Measurements from ENCODE around the gene CALHM6.

CALHM6 gene

DNA sequence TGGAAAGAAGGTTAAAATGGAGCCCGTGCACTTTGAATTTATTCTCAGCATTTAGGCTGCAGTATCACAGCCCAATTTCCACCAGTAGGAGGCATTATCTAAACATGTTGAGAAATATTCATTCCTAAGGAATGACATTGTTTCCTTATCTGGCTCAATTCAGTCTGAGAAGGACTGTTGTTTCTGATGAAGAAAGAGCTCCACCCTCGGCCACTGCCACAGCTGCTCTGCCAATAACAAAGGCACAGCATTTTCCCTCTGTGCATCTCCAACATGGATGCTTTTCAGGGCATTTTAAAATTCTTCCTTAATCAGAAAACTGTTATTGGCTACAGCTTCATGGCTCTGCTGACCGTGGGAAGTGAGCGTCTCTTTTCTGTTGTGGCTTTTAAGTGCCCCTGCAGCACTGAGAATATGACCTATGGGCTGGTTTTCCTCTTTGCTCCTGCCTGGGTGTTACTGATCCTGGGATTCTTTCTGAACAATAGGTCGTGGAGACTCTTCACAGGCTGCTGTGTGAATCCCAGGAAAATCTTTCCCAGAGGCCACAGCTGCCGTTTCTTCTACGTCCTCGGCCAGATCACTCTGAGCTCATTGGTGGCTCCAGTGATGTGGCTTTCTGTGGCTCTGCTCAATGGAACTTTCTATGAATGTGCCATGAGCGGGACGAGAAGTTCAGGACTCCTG lies 50.4 kb downstream of the CALHM6 start, which contains the start of gene CALHM5:
Gene CALHM5, plus strand, starts transcription at position 216 of the 687 bp plus-strand sequence. Its CDS starts 58 bp downstream, at position 274.
- POLR2A ChIA-PET, result no interaction called here

DNA sequence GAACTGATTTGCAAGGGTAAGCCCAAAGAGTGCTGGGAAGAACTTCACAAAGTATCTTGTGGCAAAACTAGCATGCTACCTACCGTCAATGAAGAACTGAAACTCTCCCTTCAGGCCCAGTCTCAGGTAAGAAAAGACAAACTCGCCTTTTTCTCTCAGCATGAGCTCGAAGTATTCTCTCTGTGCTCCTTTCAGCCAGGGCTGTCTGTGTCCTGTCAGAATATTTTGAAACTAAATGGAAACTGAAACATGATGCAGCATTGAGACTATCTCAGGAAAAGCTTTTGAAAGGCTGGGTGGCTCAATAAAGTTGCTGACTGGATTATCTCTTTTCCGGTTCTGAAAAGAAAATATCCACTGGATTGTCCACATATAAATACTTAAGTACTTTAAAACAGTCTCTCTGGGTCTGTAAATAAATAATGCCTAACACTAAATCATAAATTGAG lies 51.0 kb downstream of the CALHM6 start:
- TF ChIP-seq, protein P1, sequence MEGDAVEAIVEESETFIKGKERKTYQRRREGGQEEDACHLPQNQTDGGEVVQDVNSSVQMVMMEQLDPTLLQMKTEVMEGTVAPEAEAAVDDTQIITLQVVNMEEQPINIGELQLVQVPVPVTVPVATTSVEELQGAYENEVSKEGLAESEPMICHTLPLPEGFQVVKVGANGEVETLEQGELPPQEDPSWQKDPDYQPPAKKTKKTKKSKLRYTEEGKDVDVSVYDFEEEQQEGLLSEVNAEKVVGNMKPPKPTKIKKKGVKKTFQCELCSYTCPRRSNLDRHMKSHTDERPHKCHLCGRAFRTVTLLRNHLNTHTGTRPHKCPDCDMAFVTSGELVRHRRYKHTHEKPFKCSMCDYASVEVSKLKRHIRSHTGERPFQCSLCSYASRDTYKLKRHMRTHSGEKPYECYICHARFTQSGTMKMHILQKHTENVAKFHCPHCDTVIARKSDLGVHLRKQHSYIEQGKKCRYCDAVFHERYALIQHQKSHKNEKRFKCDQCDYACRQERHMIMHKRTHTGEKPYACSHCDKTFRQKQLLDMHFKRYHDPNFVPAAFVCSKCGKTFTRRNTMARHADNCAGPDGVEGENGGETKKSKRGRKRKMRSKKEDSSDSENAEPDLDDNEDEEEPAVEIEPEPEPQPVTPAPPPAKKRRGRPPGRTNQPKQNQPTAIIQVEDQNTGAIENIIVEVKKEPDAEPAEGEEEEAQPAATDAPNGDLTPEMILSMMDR (IDR thresholded peaks at IDR 0.05; ENCODE audit: control extremely low read depth, extremely low read depth, low read depth, missing control alignments), result no peak
- ChIA-PET CTCF (interaction anchor here (0.8 to 2.5 kb wide), 5 partner anchors 9 to 43 kb away, joined by 3 to 9 read pairs (median 3); no protein-coding TSS in a partner anchor), POLR2A (no interaction called here)
- DNase-seq (ENCODE audit: extremely low spot score), result peak; percentile 18

More for the DNA sequence above, 50.4 kb downstream of the CALHM6 start, which contains the start of gene CALHM5:
- TF ChIP-seq, protein P1 (IDR thresholded peaks at IDR 0.05; ENCODE audit: control extremely low read depth, extremely low read depth, low read depth, missing control alignments), result no peak
- no peak for DNase-seq (ENCODE audit: extremely low spot score)
- CTCF ChIA-PET, result interaction anchor here (0.8 to 2.5 kb wide), 5 partner anchors 9 to 43 kb away, joined by 3 to 9 read pairs (median 3); no protein-coding TSS in a partner anchor

DNA sequence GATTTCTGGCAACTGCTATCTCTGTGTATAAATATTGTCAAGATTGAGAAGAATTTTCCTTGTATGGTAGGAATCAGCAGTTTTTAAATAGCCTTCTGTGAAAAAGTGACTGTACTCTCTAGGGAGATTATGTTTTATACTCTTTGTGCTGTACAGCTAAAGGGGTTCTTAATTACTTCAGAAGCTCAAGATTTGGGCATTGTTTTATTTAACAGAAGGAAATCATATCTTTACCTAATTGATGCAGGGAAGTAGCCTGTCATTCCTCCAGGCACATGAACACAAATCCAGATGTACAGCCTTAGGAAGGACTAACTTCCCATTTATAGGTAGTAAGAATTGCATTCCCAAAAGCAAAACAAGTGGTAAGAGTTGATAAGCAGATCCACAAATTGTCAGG lies 51.6 kb downstream of the CALHM6 start:
- DNase-seq (ENCODE audit: extremely low spot score), result no peak
- POLR2A ChIA-PET, result no interaction called here
- TF ChIP-seq, protein P1 (IDR thresholded peaks at IDR 0.05; ENCODE audit: control extremely low read depth, extremely low read depth, low read depth, missing control alignments), result no peak
- CTCF ChIA-PET, result interaction anchor here (1.1 to 3.5 kb wide), 6 partner anchors 10 to 244 kb away, joined by 3 to 15 read pairs (median 4); no protein-coding TSS in a partner anchor

Data from GM10248 (cell line).